HepG2 (cell line): ENCODE data around the gene SP140L. TPM values are rescaled to one million over a fixed set of nuclear protein-coding genes. Genes with fewer than 3 reads are reported as not detected.

ENCODE experiments used
- ASH2L ChIP-seq: fragments of 300-600, 200-600 bp; sonication (generic); IDR thresholded peaks from 2 replicates; pipeline ENCODE4 v1.7.0; 2017; ENCODE audit warnings: low read depth, mild to moderate bottlenecking, moderate library complexity, mixed read lengths, low read length; ENCODE audit not compliant: insufficient read length
- ATF2 ChIP-seq: sonication (generic); formaldehyde crosslinking; IDR thresholded peaks from 2 replicates; pipeline ENCODE4 v1.4.0; 2020; ENCODE audit warnings: missing genetic modification reagents
- FOXK2 ChIP-seq: fragments of 450-650 bp; IDR thresholded peaks from 2 replicates; pipeline ENCODE4 v1.6.1; 2016
- FOXP4 ChIP-seq: sonication (generic); formaldehyde crosslinking; IDR thresholded peaks from 2 replicates; pipeline ENCODE4 v1.4.0; 2020; ENCODE audit warnings: missing genetic modification reagents
- JUNB ChIP-seq: sonication (generic); formaldehyde crosslinking; IDR thresholded peaks from 2 replicates; pipeline ENCODE4 v1.8.0; 2022; ENCODE audit warnings: missing genetic modification reagents, mild to moderate bottlenecking, borderline replicate concordance
- KLF15 ChIP-seq: sonication (generic); formaldehyde crosslinking; IDR thresholded peaks from 2 replicates; pipeline ENCODE4 v1.8.1; 2023; ENCODE audit warnings: borderline replicate concordance, mild to moderate bottlenecking, inconsistent platforms, missing genetic modification reagents, mixed read lengths
- NFE2 ChIP-seq: sonication (generic); formaldehyde crosslinking; IDR thresholded peaks from 2 replicates; pipeline ENCODE4 v1.4.0; 2020; ENCODE audit warnings: missing genetic modification reagents
- PBX3 ChIP-seq: sonication (generic); formaldehyde crosslinking; IDR thresholded peaks from 2 replicates; pipeline ENCODE4 v1.8.1; 2023; ENCODE audit warnings: missing genetic modification reagents, inconsistent platforms, borderline replicate concordance
- POLR2AphosphoS5 ChIP-seq: IDR thresholded peaks from 2 replicates; pipeline ENCODE4 v1.6.1; 2012; ENCODE audit warnings: low read depth, low read length
- RARA ChIP-seq: IDR thresholded peaks from 2 replicates; pipeline ENCODE4 v1.6.1; 2016; ENCODE audit warnings: missing genetic modification reagents, missing compliant biosample characterization
- SIN3A ChIP-seq: IDR thresholded peaks from 2 replicates; pipeline ENCODE4 v1.6.1; 2011; ENCODE audit warnings: low read depth, mild to moderate bottlenecking, control low read depth, low read length, borderline replicate concordance
- TARDBP ChIP-seq: sonication (generic); formaldehyde crosslinking; IDR thresholded peaks from 2 replicates; pipeline ENCODE4 v1.8.0; 2022; ENCODE audit warnings: mild to moderate bottlenecking, missing genetic modification reagents
- ZBTB44 ChIP-seq: sonication (generic); formaldehyde crosslinking; IDR thresholded peaks from 2 replicates; pipeline ENCODE4 v1.4.0; 2020; ENCODE audit warnings: missing genetic modification reagents
- ZBTB49 ChIP-seq: sonication (generic); formaldehyde crosslinking; IDR thresholded peaks from 2 replicates; pipeline ENCODE4 v1.4.0; 2020; ENCODE audit warnings: missing genetic modification reagents, borderline replicate concordance
- ZNF121 ChIP-seq: sonication (generic); formaldehyde crosslinking; IDR thresholded peaks from 2 replicates; pipeline ENCODE4 v1.5.0; 2020; ENCODE audit warnings: mild to moderate bottlenecking, missing genetic modification reagents
- ZNF564 ChIP-seq: sonication (generic); formaldehyde crosslinking; IDR thresholded peaks from 2 replicates; pipeline ENCODE4 v1.8.1; 2023; ENCODE audit warnings: mild to moderate bottlenecking, missing genetic modification reagents
- ZNF577 ChIP-seq: sonication (generic); formaldehyde crosslinking; IDR thresholded peaks from 2 replicates; pipeline ENCODE4 v1.4.0; 2020; ENCODE audit warnings: mild to moderate bottlenecking, low read depth, missing genetic modification reagents, borderline replicate concordance
- ZNF598 ChIP-seq: sonication (generic); formaldehyde crosslinking; IDR thresholded peaks from 2 replicates; pipeline ENCODE4 v1.5.1; 2020; ENCODE audit warnings: mild to moderate bottlenecking, missing genetic modification reagents, borderline replicate concordance
- ZNF720 ChIP-seq: sonication (generic); formaldehyde crosslinking; IDR thresholded peaks from 2 replicates; pipeline ENCODE4 v1.4.0; 2020; ENCODE audit warnings: missing genetic modification reagents
- ZNF772 ChIP-seq: sonication (generic); formaldehyde crosslinking; IDR thresholded peaks from 2 replicates; pipeline ENCODE4 v1.5.0; 2020; ENCODE audit warnings: mild to moderate bottlenecking, missing genetic modification reagents
- ZNF776 ChIP-seq: sonication (generic); formaldehyde crosslinking; IDR thresholded peaks from 2 replicates; pipeline ENCODE4 v1.4.0; 2020; ENCODE audit warnings: mild to moderate bottlenecking, missing genetic modification reagents
- ZSCAN31 ChIP-seq: sonication (generic); formaldehyde crosslinking; IDR thresholded peaks from 2 replicates; pipeline ENCODE4 v1.5.0; 2020; ENCODE audit warnings: low read depth, mild to moderate bottlenecking, missing genetic modification reagents
- polyA plus RNA-seq, 8 experiments: library from polyadenylated mRNA; depleted of rRNA in 3 of 8; stranded (reverse) in 7 of 8; unstranded in 1 of 8; fragments of >200 nt; fragmentation: Illumina TruSeq in 4 of 8; extraction: Trizol in 4 of 8; gene quantifications; 2 replicates each; pipeline versions ENCODE4 v1.2.1 to v1.2.3, GENCODE V29; 2011 to 2016; ENCODE audit warnings: low read depth in 4 of 8, missing spikeins in 1 of 8, mixed read lengths in 1 of 8; ENCODE audit not compliant: insufficient read depth in 1 of 8
- total RNA-seq, 5 experiments: library from RNA; depleted of rRNA; stranded (reverse); fragments of >200 nt; fragmentation: Illumina TruSeq; extraction: Trizol; gene quantifications; 2 replicates each; pipeline ENCODE4 v1.2.3, GENCODE V29; 2016; ENCODE audit warnings: low read depth in 1 of 5

The SP140L gene
- total and polyA plus RNA-seq, 2 of the 13 experiments (the other 11 are each of a cell fraction or from before 2014, with no cell fraction given) = 10.9 to 17.5 TPM

GRCh38 chr2:230323385-230324106 is 3.4 kb upstream of the SP140L start (continued):
- peak; percentile 60; the same call in 1 of the 2 replicates for TF ChIP-seq ATF2
- TF ChIP-seq ZNF772 = no peak
- TF ChIP-seq ZNF776 = no peak
- no peak for TF ChIP-seq PBX3
- no peak for TF ChIP-seq FOXK2
- TF ChIP-seq ZNF121 (CRISPR knock-in tag) = no peak
- TF ChIP-seq ZNF577 (CRISPR knock-in tag) = no peak
- TF ChIP-seq SIN3A = no peak
- no peak for TF ChIP-seq ZNF720 (CRISPR knock-in tag)
- no peak for TF ChIP-seq RARA (CRISPR knock-in tag)
- 0 out of 2 replicates have a peak, but pooled peaks have one; percentile 5 for TF ChIP-seq ZNF598 (CRISPR knock-in tag)
- TF ChIP-seq TARDBP (CRISPR knock-in tag) = peak; percentile 76
- no peak for TF ChIP-seq ZBTB49 (CRISPR knock-in tag)
- TF ChIP-seq ZSCAN31 = no peak
- peak; percentile 31 for TF ChIP-seq ASH2L
- TF ChIP-seq ZBTB44 (CRISPR knock-in tag) = no peak
- TF ChIP-seq ZNF564 = no peak
- TF ChIP-seq NFE2 = no peak
- no peak for TF ChIP-seq JUNB (CRISPR knock-in tag)
- no peak for TF ChIP-seq FOXP4 (CRISPR knock-in tag)
- no peak for TF ChIP-seq KLF15 (CRISPR knock-in tag)
- TF ChIP-seq POLR2AphosphoS5 = peak; percentile 58; the same call in 1 of the 2 replicates
